GM21526 (cell line): ENCODE data around the gene OR5K2.

Source experiments
- ATAC-seq: cut with Tn5 transposase; IDR thresholded peaks from one replicate; pipeline ENCODE4 v1.9.1; 2021; ENCODE audit warnings: moderate library complexity; ENCODE audit not compliant: unreplicated experiment, low FRiP score

OR5K2 gene

GRCh38 chr3:98497381-98497780 is at the start of gene OR5K2:
OR5K2 (plus strand) TSS chr3:98497681; CDS start chr3:98497681, 0 bp downstream.
- no peak for ATAC-seq

DNA sequence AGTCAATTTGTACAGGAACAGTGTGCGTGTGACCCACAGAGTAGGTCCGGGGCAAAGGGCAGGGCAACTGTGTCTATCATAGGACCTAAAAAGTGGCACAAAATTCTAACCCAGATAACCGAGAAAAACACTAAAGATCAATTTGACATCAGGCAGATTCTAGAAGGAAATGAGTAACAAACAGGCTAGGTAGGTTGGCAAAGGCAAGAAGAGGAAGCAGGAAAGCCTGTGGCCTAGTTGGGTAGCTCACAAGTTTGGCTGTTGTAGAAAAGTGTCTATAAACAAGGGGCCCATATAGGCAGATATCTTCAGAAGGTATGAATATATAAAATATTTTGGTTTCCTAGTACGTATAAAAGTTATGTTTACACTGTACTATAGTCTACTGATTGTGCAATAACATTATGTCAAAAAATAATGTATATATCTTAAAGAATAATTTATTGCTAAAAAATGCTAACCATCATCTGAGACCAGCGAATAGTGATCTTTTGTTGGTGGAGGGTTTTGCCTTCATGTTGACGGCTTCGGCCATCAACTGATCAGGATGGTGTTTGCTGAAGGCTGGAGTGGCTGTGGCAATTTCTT is 47.8 kb upstream of the OR5K2 start:
- ATAC-seq = peak; percentile 45

DNA sequence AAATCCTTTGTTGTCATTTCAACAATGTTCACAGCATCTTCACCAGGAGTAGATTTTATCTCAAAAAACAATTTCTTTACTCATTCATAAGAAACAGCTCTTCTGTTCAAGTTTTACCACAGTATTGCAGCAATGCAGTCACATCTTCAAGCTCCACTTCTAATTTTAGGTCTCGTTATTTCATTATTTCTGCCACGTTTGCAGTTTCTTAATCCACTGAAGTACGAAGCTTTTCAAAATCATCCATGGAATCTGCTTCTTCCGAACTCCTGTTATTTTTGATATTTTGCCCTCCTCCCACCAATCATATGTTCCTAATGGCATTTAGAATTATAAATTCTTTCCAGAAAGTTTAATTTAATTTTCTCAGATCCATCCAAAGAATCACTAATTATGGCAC is 47.1 kb upstream of the OR5K2 start:
- ATAC-seq = no peak

- ATAC-seq = no peak
Measured at GRCh38 chr3:98453827-98454226, 43.7 kb upstream of the OR5K2 start.

- no peak for ATAC-seq
Measured at GRCh38 chr3:98454929-98455328, 42.6 kb upstream of the OR5K2 start.

DNA sequence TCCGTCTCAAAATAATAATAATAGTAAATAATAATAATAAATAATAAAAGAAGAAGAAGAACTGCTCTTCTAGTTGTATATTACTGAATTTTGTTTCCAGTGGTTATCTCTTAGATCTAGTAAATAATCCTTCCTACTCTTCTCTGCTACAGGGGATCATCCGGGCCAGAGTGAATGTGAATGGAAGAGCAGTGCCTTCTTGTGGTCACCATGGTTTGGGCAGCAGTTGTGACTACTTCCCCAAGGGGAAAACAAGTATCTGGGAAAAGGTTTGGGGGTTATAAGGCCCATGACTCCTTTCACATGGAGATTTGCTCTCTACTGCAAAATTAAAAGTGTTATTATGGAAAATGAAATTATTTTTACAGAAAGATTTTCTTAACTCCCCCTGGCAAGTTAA is 39.9 kb upstream of the OR5K2 start:
- no peak for ATAC-seq

GRCh38 chr3:98460220-98460619 is 37.3 kb upstream of the OR5K2 start:
- no peak for ATAC-seq

DNA sequence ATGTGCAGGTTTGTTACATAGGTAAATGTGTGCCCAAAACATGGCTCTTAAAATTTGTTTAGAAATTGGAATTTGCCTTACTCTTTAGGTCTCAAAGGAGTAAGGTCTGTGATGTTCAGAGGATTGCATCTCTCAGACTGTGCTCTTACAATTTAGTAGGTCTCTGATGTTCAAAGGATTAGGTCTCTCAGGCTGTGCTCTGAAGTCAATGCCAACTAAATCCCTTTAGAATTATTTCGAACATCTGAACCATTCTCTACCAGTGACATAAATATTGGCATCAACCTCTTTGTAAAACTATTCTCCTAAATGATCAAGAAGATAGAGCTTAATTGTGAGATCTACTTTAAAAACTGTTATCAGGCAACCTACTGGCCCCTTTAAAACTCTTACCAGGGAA is 34.6 kb upstream of the OR5K2 start, which contains the start of gene OR5K1:
Gene OR5K1, plus strand, starts transcription at position 301 of the 400 bp plus-strand sequence. CDS start 6,376 bp downstream, outside the sequence.
- ATAC-seq = no peak

- no peak for ATAC-seq
Measured at GRCh38 chr3:98482717-98483482, 14.6 kb upstream of the OR5K2 start.

GRCh38 chr3:98483626-98484025 is 13.9 kb upstream of the OR5K2 start:
- ATAC-seq = no peak

DNA sequence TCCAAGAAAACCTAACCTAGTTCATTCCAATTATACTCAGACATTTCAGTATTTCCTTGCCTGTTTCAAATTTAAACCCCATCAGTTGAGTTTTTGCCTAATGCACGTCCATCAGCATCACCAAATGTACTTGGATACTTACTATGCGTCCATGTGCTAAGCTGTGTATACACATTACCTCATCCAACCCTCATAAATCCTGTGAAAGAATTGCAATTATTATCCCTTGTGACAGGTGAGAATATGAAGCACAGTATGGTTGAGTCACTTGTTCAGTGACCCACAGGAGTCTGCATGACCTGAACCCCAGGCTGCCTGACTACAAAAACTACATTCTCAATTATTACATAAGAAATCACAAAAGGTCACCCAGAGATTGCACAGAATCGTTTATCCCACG is 2.5 kb downstream of the OR5K2 start:
- no peak for ATAC-seq

- ATAC-seq = no peak
Measured at GRCh38 chr3:98501270-98501669, 3.8 kb downstream of the OR5K2 start.

- no peak for ATAC-seq
Measured at GRCh38 chr3:98501863-98502576, 4.5 kb downstream of the OR5K2 start.

DNA sequence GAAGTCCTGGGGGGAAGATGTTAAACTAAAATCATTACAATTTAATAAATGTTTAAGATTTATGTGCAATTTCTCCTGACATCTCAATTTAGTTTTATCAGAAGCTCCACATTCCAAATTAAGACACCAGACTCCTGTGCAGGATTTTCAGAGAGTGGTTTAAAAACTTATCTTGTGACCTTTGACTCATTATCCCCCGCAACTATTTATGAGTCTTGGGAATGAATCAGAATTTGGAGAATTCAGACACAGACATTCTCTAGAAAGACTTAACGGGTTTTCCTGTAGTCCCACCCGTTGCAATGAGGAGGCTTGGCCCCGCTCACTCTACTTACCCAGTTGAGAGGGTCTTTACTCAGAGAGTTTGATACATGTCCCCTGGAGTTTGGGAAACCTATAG is 7.1 kb downstream of the OR5K2 start:
- no peak for ATAC-seq

GRCh38 chr3:98508582-98508981 is 11.1 kb downstream of the OR5K2 start:
- no peak for ATAC-seq

DNA sequence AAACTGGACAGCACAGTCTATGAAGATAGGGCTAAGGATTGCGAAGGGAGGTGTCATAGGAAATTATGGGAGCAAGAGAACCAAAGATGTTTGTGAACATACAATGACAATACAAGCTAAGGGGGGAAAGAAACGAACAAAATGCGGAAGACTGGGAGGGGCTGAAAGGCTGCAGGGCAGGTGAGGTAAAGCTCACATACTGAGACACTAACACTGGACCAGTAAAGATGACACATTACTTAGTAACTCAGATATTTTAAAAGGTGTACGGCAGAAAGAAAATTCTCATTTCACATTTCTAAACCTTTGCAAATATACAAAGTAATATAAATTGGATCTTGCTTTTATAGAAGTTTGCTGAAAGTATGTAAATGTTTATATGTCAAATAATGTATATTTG is 15.1 kb downstream of the OR5K2 start:
- no peak for ATAC-seq

DNA sequence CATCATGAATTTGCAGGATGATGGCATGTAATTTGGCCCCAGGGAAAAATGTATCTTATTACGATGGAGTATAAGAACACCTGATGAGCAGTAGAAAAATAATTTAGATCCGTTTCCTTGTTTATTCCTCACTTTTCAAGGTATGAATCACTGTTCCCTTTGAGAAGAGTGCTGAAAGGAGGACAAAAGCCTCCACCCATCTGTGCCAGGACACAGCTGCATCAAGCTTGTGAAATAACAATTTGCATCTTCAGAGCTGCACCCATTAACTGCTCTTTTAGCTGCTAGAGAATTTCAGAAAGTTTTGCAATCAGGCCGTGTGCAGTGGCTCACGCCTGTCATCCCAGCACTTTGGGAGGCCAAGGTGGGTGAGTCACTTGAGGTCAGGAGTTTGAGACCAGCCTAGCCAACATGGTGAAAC is 15.6 kb downstream of the OR5K2 start:
- ATAC-seq = no peak

GRCh38 chr3:98513736-98514135 is 16.3 kb downstream of the OR5K2 start:
- no peak for ATAC-seq

- ATAC-seq = no peak
Measured at GRCh38 chr3:98514948-98515347, 17.5 kb downstream of the OR5K2 start.

DNA sequence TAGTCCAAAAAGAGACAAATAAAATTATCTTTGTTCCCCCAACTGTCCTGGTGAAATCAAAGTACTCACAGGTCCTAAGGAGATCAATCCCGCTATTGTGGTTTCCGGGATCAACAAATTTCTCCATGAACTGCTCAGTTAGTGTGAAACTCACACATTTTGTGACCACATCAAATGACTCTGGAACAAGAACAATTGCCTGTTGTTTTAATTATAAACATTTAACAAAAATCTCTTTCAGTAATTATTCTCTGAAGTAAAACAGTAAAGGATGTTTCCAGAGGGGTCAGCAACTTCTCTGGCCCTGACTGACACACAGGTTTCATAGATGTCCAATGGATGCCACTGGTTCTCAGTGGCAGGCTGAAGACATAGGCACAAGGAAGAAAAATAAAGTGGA is 21.3 kb downstream of the OR5K2 start:
- no peak for ATAC-seq

- ATAC-seq = no peak
Measured at GRCh38 chr3:98519351-98519750, 21.9 kb downstream of the OR5K2 start.
